ENCODE measurements around the gene RNF5.
A peak's percentile ranks its signal among the peaks of the same experiment; 100 is the strongest.

RNF5 gene

GRCh38 chr6:32175711-32176475 is 2.3 kb upstream of the RNF5 start, which contains the start of gene AGPAT1 (continued):
- TF ChIP-seq WT1 (tag by site-specific recombination; IDR thresholded peaks at IDR 0.05) (peak; percentile 53; the same call in 1 of the 2 replicates), ZEB2 (tag by site-specific recombination; IDR thresholded peaks at IDR 0.05) (peak; percentile 34; the same call in 1 of the 2 replicates), ZNF26 (tag by site-specific recombination; IDR thresholded peaks at IDR 0.05) (no peak), OVOL3 (tag by site-specific recombination; IDR thresholded peaks at IDR 0.05) (0 out of 2 replicates have a peak, but pooled peaks have one; percentile 18), ZIC2 (tag by site-specific recombination; IDR thresholded peaks at IDR 0.05) (peak; percentile 35), ZNF626 (tag by site-specific recombination; IDR thresholded peaks at IDR 0.05) (no peak), ZNF843 (tag by site-specific recombination; IDR thresholded peaks at IDR 0.05) (no peak), ZSCAN30 (tag by site-specific recombination; IDR thresholded peaks at IDR 0.05) (no peak), ZNF221 (tag by site-specific recombination; IDR thresholded peaks at IDR 0.05; ENCODE audit: borderline replicate concordance) (no peak), ZBTB17 (tag by site-specific recombination; IDR thresholded peaks at IDR 0.05) (peak; percentile 75), ZNF654 (tag by site-specific recombination; IDR thresholded peaks at IDR 0.05; ENCODE audit: low read depth) (no peak), ZNF521 (tag by site-specific recombination; IDR thresholded peaks at IDR 0.05) (no peak), OSR2 (tag by site-specific recombination; IDR thresholded peaks at IDR 0.05) (no peak), PRDM6 (tag by site-specific recombination; IDR thresholded peaks at IDR 0.05) (no peak), ZNF202 (tag by site-specific recombination; IDR thresholded peaks at IDR 0.05; ENCODE audit: borderline replicate concordance) (no peak), ZNF311 (tag by site-specific recombination; IDR thresholded peaks at IDR 0.05; ENCODE audit: borderline replicate concordance) (no peak), ZFP69B (tag by site-specific recombination; IDR thresholded peaks at IDR 0.05) (no peak; the same call in 1 of the 2 replicates), ZNF433 (tag by site-specific recombination; IDR thresholded peaks at IDR 0.05; ENCODE audit: low read depth) (no peak), ZNF664 (tag by site-specific recombination; IDR thresholded peaks at IDR 0.05) (no peak), ZNF621 (tag by site-specific recombination; IDR thresholded peaks at IDR 0.05) (no peak), HOXD13 (CRISPR knock-in tag; IDR thresholded peaks at IDR 0.05; ENCODE audit: borderline replicate concordance) (no peak), AEBP2 (tag by site-specific recombination; IDR thresholded peaks at IDR 0.05; ENCODE audit: borderline replicate concordance) (no peak), ZNF239 (tag by site-specific recombination; IDR thresholded peaks at IDR 0.05) (no peak), ZNF157 (tag by site-specific recombination; IDR thresholded peaks at IDR 0.05) (no peak), BCL6B (tag by site-specific recombination; IDR thresholded peaks at IDR 0.05) (no peak), ZNF416 (tag by site-specific recombination; IDR thresholded peaks at IDR 0.05) (no peak), ZNF223 (tag by site-specific recombination; IDR thresholded peaks at IDR 0.05) (no peak), ZNF501 (tag by site-specific recombination; IDR thresholded peaks at IDR 0.05) (no peak; the same call in 1 of the 2 replicates), ZNF398 (tag by site-specific recombination; IDR thresholded peaks at IDR 0.05) (peak; percentile 99), FEZF1 (tag by site-specific recombination; IDR thresholded peaks at IDR 0.05) (no peak), ZNF112 (tag by site-specific recombination; IDR thresholded peaks at IDR 0.05) (no peak), CTCF (tag by site-specific recombination; IDR thresholded peaks at IDR 0.05) (no peak)

All from HEK293 (cell line).